NCI-H187 treated with DMSO at 0.1 percent for 48 hours (cell line): ENCODE measurements around the gene KCNQ4.

ENCODE experiments used
- DNase-seq: peaks from one replicate; lab custom pipeline; 2025; lab: John Stamatoyannopoulos, UW

Gene KCNQ4

DNA sequence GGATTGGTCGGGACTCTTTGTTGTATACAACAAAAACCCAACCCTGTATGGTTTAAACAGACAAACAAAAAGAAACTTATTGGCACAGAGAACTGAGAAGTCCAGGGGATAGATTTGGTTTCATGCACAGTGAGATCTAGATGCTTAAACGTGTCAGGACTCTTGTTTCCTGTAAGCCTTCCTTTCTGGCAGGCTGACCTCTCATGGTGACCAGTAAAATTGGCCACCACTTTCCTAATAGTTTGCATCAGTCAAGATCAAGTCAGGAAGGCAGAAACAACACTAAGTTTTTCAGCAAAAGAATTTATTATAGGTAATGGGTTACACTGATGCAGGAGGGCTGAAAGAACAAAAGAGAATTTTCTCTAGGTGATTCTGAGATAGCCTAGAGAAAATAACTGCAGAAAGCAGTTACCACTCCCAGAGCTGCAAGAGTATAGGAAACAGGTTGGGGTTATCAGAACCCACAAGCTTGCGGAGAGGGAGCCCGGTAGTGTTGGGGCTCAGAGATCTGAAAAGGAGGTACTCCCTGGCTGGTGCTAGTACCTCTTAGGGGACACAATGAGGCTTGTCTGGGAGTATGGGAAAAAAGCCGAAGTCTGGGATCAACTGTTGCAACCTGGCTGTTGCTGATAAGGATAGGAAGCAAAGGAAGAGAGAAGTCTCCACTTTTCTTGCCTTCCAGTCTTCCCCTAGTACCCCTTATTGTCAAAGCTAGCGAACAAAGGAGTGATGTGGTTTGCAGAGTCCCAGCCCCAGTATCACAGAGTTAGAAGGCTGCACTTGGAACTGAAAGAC, 57.1 kb downstream of the KCNQ4 start:
- no peak for DNase-seq

DNA sequence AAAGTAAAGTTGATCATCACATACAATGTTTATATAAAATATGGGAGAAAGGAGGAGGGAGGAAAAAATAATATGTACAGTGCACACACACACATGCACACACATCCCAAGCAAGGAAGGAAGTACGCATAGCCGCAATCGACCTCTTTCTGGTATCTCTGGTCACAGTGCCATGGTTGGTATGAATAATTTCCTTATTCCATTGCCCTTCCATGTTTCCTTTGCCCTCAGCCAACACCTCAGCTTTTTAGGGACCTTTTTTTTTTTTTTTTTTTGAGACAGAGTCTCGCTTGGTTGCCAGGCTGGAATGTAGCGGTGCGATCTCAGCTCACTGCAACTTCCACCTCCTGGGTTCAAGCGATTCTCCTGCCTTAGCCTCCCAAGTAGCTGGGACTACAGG, 58.0 kb downstream of the KCNQ4 start:
- DNase-seq: no peak

DNA sequence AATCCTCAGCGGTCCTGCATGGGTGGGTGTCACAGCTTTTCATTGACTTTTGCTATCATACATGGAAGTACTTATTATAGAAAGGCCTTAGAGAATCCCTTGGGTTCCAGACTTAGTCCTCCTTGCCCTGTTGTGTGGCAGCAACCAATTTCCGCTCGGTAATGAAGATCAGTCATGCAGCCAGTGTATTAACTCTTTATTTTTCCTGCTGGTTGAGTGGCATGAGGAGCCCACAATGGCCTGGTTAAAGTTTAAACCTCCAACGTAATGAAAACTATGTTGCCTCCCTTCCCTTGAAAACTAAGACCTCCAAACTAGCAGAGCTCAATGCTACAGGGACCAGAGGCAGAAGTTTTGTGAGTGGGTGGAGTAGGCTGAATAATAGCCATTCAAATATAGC, 58.6 kb downstream of the KCNQ4 start:
- DNase-seq: no peak

DNA sequence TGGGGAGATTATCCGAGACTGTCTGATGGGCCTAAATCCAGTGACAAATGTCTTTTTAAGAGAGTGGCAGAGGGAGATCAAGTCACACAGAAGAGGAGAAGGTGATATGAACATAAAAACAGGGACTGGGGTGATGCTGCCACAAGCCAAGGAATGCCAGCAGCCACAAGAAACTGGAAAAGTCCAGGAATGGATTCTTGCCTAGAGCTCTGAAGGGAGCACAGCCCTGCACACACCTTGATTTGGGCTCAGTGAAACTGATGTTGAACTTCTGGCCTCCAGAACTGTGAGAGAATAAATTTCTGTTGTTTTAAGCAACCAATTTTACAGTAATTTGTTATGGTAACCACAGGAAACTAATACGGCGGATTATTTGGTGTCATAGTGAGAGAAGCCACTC, 59.1 kb downstream of the KCNQ4 start:
- no peak for DNase-seq

DNA sequence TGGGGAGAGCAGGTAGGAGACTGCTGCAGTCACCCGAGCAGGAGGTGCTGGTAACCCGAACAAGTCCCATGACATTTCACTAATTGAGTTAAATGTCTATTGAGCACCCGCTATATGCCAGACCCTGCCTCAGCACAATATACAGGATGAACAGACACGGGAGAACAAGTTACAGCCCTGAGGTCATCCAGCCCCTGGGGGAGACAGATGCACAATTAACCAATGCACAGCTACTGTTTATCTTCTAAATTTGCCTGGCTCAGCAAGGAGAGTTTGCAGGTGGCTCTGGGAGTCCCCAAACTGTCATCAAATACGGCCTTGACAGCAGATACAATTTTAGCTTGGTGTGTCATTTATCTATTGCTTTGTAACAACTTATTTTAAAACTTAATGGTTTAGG, 60.5 kb downstream of the KCNQ4 start:
- DNase-seq: no peak

DNA sequence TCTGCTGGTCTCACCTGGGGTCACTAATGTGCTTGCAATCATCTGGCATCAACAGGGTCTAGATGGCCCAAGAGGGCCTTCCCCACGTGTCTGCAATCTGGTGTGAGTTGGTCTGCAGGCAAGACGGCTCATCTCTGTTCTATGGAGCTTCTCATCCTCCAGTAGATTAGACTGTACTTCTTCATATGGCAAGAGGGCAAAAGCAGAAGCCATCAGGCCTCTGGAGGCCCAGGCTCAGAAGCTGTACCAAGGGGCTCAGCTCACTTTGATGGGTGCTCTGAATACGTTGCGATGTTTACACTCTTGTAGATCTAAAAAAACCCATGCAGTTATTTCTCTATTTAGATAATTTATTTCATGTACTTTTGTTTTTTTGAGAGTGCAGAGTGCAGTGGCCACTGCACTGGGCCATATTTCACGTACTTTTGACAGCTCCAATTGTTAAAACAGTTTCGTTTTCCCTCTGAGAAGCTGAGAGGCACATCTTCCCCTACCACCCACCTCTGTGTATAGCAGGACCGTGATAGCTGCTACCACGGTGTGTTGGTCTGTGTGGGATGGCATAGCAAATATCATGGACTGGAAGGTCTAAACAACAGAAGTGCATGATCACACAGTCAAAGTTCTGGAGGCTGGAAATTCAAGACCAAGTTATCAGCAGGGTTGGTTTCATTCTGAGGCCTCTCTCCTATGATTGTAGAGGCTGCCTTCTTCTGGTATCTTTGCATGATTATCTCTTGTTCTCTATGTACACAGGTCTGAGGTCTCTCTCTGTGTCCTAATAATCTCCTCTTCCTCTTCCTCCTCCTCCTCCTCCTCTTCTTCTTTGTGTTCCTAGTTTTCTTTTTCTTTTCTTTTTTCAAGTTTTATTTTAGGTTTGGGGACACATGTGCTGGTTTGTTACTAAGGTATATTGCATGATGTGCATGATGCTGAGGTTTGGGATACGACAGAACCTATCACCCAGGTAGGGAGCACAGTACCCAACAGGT, 61.6 kb downstream of the KCNQ4 start:
- DNase-seq: no peak

DNA sequence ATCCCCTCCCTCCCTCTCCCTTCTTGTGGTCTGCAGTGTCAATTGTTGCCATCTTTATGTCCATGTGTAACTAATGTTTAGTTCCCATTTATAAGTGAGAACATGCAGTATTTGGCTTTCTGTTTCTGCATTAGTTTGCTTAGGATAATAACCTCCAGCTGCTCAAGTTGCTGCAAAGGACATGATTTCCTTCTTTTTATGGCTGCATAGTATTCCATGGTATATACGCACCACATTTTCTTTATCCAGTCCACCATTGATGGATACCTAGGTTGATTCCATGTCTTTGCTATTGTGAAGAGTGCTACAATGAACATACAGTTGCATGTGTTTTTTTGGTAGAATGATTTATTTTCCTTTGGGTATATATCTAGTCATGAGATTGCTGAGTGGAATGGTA, 62.3 kb downstream of the KCNQ4 start:
- DNase-seq: no peak

DNA sequence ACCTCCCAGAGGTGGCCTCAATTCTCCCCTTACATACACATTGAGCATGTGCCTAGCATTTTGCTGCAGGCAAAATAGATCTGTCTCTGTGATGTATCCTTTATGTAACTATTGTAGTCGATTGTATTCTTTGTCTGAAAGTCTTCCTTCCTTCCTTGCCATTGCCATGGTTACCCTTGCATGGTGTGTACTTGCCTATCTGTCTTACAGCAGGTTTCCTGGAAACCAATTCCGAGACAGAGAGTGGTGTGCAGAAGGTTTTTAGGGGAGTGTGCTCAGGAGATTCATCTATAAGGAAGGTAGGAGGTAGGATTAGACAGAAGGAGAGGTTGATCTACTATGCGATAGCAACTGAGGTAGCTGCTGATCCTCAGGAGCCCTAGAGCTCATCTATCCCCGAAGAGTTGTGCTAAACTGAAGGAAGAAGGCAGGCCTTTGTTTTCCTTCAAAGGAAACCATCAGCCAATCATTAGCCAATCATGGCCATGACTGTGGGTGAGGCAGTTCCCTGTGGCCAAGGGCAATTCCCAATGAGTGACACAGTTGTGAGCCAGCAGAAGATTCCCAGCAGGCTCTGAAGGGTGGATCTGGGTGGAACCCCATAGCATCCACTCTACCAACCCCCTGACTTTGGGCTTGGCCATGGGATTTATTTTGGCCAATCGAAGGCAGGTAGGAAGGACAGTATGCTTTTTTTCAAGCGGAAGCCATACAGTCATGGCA, 63.6 kb downstream of the KCNQ4 start:
- DNase-seq: no peak

DNA sequence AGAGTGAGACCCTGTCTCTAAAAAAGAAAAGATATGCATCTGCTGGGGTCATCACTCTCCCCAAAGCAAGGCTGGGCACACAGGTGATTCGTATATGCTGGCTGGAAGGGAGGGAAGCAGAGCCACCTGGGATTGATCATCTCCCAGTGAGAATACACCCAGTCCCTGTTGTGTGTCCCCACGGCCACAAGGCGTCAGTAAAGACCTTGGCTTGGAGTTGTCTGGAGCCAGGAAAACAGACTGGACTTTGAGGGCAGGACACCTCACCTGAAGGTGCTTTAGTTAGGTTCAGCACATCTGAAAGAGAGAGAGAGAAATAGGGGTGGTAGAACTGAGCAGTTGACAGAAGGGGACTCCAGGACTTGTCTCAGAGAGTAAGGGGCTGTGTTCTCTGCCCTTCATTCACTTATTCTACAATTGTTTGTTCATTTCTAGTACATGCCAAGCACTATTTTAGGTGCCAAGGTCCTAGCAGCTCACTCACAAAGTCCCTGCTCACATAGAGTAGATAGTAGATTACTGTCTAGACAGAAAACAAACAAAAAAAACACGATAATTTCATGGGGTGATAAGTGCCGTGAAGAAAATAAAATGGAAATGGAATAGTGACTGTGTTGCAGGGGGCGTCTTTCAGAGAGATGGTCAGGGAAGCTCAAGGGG, 65.1 kb downstream of the KCNQ4 start:
- DNase-seq: no peak

DNA sequence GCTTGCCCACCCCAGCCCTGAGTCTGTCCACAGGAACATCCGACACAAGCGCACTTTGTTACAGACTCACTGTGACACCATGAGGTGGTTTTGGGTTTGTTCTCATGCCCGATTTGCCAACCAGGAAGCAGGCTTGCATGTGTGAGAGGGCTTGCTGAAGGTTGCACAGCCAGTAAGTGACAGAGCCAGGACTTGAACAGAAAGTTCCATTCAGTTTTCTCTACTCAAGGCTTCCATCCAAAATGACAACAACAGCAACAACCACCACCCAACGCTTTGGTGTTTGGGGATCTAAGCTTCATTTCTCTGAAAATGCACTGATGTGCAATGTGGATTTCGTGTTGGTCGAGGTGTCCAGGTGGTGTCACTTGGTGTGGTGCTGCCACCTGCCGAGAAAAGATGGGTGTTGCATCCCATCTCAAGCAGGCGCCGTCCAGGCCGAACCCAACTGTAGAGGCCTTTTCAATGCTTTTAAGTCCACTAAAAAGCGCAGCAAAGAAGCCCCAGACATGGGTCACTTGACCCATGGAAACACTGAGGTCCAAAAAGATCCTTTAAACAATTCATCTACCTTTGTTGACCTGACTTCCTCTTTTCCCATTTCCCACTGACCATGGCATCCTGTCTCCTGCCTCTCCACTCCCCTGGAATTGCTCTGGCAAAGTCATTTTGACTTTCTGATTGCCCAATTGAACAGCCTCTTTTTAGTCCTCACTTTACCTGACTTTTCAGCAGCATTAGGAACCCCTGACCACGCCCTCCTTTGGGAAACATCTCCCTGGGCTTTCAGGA, 66.4 kb downstream of the KCNQ4 start:
- no peak for DNase-seq

DNA sequence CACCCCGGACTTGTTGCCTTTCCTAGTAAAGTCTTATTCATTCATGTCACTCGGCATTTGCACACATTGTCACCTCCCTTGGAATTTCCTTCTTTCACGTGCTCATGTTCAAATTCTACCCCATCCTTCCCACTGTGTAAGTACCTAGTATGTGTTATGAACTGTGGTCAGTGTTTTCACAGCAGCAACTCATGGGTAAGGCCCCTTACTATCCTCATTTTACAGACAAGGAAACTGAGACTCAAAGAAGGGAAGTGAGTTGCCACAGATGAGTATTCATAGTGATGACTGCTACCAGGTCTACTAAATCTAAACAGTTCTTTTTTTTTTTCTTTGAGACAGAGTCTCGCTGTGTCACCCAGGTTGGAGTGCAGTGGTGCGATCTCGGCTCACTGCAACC, 68.1 kb downstream of the KCNQ4 start:
- no peak for DNase-seq

DNA sequence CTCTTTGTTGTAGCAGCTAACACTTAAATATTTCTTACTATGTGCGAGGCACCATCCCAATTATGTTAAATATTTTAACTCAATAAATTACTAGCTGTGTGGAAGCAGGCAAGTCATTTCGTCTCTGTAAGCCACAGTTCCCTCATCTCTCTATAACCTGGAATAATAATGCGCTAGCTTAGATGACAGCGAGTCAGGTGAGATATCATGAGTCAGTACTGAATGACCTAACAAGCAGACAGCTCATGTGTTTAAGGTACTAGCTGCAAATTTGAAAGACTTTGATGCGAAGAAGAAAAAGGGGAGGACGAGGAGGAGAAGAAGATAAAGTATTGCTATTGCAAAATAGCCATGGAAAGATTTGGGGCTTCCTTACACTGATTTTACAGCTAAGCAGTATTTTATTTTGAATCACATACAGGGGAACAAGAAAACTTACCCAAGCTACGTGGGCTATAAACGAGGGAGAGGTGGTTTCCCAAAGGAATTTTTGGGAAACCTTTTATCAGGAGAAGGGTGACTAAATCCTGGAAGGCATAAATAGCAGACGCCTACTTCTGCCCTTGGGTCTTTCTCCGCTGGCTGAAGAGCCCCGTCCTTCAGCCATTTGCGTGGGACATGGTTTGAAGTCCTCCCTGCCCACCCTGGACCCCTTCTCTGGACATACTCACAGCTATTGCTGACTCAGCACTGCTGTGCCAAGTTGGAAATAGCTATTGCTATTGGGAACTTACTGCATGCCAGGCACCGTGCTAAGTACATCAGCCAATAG, 69.7 kb downstream of the KCNQ4 start:
- DNase-seq: no peak

DNA sequence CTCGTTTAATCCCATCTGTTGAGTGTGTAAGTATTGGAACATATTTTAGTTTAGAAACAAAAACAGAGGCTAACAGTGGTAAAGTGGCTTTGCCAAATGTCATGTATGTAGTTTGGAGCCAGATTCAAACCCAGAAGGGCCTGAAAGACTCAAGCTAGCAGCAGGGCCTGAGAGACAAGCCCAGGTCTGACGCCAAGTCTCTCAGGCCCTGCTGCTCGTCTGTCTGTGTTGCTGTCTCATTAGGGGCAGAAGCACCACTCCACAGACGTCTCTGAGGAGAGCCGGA, 70.2 kb downstream of the KCNQ4 start:
- no peak for DNase-seq

DNA sequence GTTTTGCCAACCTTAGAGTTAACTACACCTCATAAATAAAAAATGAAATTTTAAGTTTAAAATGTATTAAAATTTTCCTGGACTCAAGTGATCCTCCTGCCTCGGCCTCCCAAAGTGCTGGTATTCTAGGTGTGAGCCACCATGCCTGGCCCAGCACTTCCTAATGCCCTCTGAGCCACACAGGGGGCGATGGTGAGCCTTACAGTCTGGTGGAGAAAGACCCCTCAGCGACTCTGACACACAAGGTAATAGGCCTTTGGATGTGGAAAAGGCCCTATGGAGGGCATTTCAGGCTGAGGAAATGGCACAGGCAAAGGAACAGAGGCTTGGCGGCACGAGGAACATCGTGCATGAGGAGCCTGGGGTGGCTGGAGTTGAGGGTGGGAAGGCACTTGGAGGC, 71.9 kb downstream of the KCNQ4 start:
- no peak for DNase-seq

DNA sequence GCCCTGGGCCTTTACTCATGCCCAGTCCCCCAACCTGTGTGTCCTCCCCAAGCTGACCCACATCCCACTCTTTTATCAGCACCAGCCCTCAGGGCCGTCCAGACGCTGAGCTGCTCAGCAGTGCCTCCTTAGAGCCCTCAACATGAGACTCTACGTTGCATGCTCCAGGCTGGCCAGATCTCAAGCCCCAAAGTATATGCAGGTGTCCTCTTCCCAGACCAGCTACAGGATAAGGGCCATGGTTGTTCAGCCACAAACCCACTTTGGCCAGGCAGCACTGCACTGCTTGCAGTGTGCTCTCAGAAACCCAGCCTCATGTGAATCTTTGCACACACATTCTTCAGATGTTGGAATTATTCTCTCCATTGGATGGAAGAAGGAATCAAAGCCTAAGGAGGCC, 72.5 kb downstream of the KCNQ4 start:
- DNase-seq: no peak

DNA sequence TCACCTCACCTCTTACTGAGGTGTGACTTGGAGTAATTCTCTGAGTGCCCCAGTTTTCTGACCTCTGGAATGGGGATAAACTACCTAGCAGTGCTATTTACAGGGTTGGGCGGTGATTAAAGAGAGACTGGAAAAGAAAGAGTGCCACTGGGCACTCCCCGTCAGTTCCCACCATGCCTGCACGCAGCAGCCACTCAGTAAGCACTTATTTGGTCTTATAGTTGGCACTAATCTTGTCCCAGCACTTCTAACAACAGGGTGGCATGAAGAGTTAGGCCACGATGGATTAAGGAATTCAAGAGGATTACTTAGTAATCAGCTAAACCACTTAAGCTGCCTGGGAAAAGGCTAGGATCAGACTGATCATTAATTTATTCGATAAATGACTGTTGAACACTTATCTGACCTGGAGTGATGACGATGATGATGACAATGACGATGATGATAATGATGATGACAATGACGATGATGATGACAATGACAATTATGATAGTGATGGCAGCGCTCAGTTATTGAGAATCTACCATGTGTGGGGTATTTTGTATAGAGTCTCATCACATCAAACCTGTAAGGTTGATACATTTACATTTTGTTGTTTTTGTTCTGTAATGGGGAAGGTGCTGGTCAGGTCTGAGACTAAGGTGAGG, 73.2 kb downstream of the KCNQ4 start:
- DNase-seq: no peak

DNA sequence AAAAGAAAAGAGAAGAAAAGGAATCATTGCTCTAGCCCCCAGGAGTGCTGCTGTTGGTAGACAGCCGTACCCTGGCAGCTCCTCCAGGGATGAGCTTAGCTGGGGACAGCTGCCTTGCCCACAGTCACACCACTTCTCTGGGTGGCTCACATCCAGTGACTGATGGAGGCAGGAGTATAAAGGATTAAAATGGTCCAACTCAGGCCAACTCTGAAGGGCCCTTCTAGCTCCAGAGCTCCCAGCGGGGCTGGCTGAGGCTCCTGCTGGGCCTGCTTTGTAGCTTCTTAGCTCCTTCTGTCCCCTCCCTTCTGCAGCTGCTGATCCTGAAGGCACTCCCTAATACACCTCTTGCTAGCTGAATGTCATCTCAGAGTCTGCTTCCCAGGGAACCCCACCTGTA, 74.2 kb downstream of the KCNQ4 start:
- DNase-seq: no peak

DNA sequence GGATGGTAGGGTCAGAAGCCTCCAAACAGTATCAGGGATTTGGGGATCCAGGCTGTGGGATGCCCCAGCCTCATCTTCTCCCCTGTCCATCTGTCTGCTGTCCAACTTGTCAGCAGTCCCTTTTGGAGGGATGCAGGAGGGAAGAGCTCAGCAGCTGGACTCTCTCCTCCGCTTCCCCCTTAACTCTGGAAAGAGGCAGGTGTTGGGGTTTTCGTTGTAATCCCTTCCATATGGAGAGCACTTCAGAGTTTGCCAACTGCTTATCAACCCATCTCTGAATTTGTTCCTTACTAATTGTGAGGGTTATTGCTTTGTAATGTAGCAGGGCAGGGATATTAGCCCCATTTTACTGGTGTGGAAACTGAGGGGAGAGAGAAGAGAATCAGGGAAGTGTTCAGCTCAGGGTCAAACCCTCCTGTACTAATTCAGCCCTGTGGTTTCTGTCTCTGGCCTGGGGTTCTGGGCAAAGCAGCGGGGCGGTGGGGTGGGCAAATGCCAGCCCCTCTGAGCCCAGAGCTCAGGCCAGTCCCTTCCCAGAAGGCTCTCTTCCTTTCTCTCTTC, 75.3 kb downstream of the KCNQ4 start:
- DNase-seq: no peak

DNA sequence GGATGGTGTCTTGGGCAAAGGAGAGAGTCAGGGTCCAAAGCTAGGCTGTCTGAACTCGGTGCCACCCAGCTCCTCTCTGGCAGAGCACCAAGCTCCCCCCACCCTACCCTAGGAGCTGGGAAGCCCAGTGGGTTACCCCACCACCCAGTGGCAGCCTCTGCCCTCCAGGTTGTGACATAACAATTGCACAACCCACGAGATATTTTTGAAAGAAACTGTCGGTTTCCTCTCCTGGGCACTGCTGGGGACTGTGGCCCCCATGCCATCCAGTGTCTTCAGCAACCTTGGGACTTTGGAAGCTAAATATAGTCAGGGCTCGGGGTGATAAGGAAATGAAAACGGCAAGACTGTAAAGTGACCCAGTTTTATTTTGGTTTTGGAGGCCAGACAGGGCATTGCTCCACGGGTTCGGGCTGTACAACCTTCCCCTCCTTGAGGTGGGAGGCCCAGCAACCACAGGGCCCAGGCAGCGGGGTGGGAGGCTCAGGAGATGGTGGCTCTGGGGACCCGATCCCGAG, 77.2 kb downstream of the KCNQ4 start:
- DNase-seq: no peak
